Fibroblast of the aortic adventitia (primary cell): ENCODE measurements around the gene FRAT2. TPM values are rescaled to one million over a fixed set of nuclear protein-coding genes. Genes with fewer than 3 reads are reported as not detected.

Source experiments
- DNase-seq: peaks from one replicate; pipeline ENCODE4 v3.0.0-alpha.2; 2010; ENCODE audit warnings: low read depth
- H3K4me3 ChIP-seq: 2 replicates; pipeline ENCODE4 v1.5.1; 2011; ENCODE audit warnings: low read depth, mild to moderate bottlenecking, control low read depth, low read length, moderate library complexity
- total RNA-seq: library from RNA; depleted of rRNA; stranded (reverse); fragments of >200 nt; gene quantifications from 2 replicates; pipeline ENCODE4 v1.2.3, GENCODE V29; 2012; ENCODE audit warnings: low replicate concordance
- TF ChIP-seq, protein P1 (sequence below): IDR thresholded peaks from 2 replicates; pipeline ENCODE4 v1.5.1; 2011; ENCODE audit warnings: mild to moderate bottlenecking, low read length, control low read depth, inconsistent platforms; ENCODE audit not compliant: insufficient read depth

FRAT2 gene
- total RNA-seq, 1 donor = 5.2 TPM

DNA sequence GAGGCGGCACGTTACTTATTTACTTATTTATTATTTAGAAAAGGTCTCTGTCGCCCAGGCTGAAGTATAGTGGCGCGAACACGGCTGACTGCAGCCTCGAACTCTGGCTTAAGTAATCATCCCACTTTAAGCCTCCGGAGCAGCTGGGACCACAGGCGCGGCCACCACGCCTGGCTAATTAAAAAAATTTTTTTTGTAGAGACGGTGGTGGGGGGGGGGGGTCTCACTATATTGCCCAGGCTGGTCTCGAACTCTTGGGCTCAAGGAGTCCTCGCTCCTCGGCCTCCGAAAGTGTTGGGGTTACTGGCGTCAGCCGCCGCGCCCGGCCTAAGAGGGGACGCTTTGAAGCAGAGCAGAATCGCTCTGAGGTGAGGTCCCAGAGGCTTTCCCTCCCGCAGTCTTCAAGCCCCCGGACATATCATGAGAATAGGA is 675 bp upstream of the FRAT2 start:
- no peak for DNase-seq
- H3K4me3 ChIP-seq = peak overlapping the region; percentile 78
- TF ChIP-seq, protein P1, sequence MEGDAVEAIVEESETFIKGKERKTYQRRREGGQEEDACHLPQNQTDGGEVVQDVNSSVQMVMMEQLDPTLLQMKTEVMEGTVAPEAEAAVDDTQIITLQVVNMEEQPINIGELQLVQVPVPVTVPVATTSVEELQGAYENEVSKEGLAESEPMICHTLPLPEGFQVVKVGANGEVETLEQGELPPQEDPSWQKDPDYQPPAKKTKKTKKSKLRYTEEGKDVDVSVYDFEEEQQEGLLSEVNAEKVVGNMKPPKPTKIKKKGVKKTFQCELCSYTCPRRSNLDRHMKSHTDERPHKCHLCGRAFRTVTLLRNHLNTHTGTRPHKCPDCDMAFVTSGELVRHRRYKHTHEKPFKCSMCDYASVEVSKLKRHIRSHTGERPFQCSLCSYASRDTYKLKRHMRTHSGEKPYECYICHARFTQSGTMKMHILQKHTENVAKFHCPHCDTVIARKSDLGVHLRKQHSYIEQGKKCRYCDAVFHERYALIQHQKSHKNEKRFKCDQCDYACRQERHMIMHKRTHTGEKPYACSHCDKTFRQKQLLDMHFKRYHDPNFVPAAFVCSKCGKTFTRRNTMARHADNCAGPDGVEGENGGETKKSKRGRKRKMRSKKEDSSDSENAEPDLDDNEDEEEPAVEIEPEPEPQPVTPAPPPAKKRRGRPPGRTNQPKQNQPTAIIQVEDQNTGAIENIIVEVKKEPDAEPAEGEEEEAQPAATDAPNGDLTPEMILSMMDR = no peak

DNA sequence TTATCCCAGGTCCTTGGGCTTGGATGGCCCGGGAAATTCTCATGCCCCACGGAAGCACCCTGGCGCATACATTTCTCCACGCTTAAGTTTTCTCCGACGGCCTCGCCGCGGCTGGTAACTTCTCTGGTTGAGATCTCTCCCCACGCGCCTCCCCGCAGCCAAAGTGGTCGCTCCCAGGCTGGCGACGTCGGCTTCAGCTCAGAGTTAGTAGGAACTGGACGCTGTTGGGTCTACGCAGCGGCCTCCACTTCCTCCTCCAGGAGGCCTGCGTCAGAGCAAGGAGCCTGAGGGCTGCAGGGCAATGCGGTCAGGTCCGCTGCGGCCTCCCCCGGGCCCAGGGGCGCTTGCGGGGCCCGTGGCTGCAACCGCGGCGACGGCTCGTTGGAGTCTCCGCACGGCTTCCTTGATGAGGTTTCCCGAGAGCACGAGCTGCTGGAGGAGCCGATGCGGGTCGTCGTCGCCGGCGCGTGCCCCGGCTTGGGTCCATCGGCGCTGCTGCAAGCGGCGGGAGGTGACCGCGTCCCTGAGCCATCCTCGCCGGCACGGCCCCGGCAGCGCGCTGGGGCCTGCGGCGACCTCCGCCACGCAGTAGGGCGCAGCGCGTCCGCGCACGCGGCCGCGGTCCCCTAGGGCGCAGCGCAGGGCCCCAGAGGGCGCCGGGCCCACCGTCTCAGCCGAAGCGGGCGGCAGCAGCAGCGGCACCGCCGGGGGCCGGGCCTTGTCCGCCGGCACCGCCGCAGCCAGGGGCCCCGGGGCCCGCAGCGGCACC is 744 bp downstream of the FRAT2 start:
- peak overlapping the region; percentile 78 for H3K4me3 ChIP-seq
- DNase-seq = peak; percentile 48
- TF ChIP-seq, protein P1 = no peak

- H3K4me3 ChIP-seq = peak overlapping the region; percentile 78
- TF ChIP-seq, protein P1 = no peak
- DNase-seq = peak; percentile 47
These were observed 1.3 kb downstream of the FRAT2 start for GRCh38 chr10:97333351-97333600.

DNA sequence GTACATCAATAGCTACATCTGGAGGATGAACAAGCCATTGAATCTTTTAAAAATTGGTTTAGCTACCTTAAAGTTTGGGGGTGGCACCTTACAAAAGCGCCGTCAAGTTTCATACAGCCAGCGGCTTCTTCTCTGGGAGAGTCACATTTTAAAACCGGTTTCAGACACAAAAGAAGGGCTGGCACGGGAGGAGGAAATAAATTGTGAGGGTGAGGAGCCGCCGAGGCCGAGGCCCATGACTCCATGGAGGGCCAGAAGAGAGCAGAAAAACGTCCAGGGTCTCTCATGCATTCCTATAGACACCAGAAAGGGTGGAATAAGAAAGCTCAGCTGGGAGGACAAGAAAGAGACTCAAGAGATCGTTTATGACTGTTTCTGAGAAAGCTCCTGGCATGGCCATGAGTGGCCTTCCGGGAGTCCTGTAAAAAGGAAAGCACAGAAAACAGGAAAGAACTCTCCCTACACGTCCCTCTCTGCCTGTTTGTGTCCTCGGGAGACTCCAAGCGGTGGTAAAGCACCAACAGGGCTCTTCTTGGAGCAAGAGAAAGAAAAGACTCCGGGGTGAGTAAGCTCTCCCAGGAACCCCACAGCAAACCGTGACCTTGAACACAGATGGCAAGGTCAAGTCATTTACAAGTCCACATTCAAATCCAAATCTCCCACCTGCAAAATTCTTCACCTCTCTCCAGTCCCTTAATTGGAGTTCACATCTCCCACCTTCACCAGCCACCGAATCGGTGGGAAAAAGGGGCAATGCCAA is 1.8 kb downstream of the FRAT2 start:
- peak overlapping the region; percentile 78 for H3K4me3 ChIP-seq
- TF ChIP-seq, protein P1 = peak; percentile 47
- DNase-seq = peak; percentile 77

- H3K4me3 ChIP-seq = no peak overlapping the region
- no peak for DNase-seq
These were observed 3.3 kb downstream of the FRAT2 start for GRCh38 chr10:97331153-97331703.

DNA sequence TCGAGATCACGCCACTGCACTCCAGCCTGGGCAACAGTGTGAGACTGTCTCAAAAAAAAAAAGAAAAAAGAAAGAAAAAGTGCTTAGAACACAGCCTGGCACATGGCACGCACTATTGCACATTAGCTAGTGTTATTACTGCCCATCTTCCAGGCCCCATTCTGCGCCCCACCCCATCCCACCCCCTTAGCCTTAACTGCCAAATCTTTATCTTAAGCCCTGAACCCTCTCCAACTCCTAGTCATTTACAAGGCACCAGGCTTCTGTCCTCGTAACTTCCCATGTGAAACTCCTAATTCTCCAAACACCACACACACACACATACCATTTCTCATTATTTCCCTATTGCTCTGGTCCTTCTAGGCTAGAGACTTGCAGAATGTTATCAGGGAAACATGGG is 4.8 kb downstream of the FRAT2 start:
- TF ChIP-seq, protein P1 = no peak
- H3K4me3 ChIP-seq = no peak overlapping the region
- DNase-seq = no peak

More at GRCh38 chr10:97331153-97331703, 3.3 kb downstream of the FRAT2 start:
- TF ChIP-seq, protein P1 = no peak
